Spleen (tissue), 7 donors: Measurements from ENCODE around the gene FRRS1.

ENCODE experiments used
- POLR2A ChIP-seq, 3 donors: fragments of 450-650 bp; IDR thresholded peaks; one replicate each; pipeline ENCODE4 v1.5.1; 2017; ENCODE audit warnings: antibody characterized with exemption in 3 of 3, mild to moderate bottlenecking in 1 of 3
- TF ChIP-seq, protein P1 (sequence below), 11 experiments: fragments of 200-600 bp in 7 of 11; fragments of 450-650 bp in 4 of 11; sonication (generic) in 4 of 11; IDR thresholded peaks in 8 of 11; conservative IDR thresholded peaks in 3 of 11; 1 replicate in 7 of 11; 2 replicates in 4 of 11; pipeline versions ENCODE4 v1.4.0 to v1.8.0; 2016 to 2021; ENCODE audit warnings: antibody characterized with exemption in 11 of 11, inconsistent platforms in 4 of 11, mild to moderate bottlenecking in 1 of 11
- donor health status: DM: no; HTN: no; CAD: no; lungs with moderate emphysema.
- donor health status: DM: no; HTN: no; CAD: no.
- donor health status: DM: no; HTN: no; CAD: no.

DNA sequence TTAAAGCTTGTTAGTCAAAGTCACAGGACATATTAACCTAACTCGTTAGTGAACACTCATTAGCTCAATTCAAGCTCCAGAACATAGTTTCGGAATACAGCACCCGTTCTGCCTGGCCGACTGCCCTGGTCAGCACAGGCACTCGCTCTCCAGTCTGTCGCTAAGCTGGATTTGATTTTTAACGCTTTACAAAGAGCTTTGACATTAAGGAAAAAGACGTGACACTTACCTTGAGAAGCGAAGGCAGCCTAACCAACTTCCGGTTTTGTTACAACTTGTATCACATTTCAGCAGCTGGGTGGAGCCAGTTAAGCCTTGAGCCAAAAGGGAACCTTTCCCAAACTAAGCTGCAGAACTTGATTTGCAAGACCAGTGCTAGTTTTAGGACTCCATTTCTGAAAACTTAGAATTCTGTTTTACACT, at the start of gene FRRS1:
- TF ChIP-seq, protein P1, sequence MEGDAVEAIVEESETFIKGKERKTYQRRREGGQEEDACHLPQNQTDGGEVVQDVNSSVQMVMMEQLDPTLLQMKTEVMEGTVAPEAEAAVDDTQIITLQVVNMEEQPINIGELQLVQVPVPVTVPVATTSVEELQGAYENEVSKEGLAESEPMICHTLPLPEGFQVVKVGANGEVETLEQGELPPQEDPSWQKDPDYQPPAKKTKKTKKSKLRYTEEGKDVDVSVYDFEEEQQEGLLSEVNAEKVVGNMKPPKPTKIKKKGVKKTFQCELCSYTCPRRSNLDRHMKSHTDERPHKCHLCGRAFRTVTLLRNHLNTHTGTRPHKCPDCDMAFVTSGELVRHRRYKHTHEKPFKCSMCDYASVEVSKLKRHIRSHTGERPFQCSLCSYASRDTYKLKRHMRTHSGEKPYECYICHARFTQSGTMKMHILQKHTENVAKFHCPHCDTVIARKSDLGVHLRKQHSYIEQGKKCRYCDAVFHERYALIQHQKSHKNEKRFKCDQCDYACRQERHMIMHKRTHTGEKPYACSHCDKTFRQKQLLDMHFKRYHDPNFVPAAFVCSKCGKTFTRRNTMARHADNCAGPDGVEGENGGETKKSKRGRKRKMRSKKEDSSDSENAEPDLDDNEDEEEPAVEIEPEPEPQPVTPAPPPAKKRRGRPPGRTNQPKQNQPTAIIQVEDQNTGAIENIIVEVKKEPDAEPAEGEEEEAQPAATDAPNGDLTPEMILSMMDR (IDR thresholded peaks at IDR 0.05 in 8 of 11, conservative IDR thresholded peaks at IDR 0.05 in 3 of 11) = peak in 1 of 11 experiments; percentile 19
- no peak for TF ChIP-seq POLR2A (IDR thresholded peaks at IDR 0.05)
